NCI-H69 (cell line): ENCODE measurements around the gene MEIS3.
"Not testable (repeated sequence)": the region's sequence is repeated elsewhere in the genome, so short reads cannot be mapped to it uniquely, and the experiment has no call there.

Experiments
- DNase-seq: peaks from one replicate; lab custom pipeline; 2025; lab: John Stamatoyannopoulos, UW

MEIS3 gene

GRCh38 chr19:47416643-47416985 is 2.7 kb downstream of the MEIS3 start:
- no peak for DNase-seq

- no peak for DNase-seq
These were observed 3.2 kb downstream of the MEIS3 start for GRCh38 chr19:47415953-47416642.

- peak; percentile 58 for DNase-seq
These were observed 4.9 kb downstream of the MEIS3 start for GRCh38 chr19:47414469-47414868.

DNA sequence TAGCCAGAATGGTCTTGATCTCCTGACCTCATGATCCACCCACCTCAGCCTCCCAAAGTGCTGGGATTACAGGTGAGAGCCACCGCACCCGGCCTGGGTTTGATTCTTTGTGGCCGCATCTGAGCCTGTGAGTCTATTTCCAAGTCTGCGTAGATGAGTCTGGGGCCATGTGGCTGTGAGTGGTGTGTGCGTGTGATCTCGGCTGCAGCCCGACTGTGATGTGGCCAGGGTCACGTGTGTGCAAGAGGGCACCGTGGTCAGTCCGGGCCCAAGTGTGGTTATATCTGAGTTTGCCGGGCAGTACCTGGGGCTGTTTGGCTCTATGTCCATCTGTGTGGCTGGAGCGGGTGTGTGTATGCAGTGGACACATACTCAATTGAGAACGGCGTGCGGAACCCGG is 5.4 kb downstream of the MEIS3 start:
- no peak for DNase-seq

DNA sequence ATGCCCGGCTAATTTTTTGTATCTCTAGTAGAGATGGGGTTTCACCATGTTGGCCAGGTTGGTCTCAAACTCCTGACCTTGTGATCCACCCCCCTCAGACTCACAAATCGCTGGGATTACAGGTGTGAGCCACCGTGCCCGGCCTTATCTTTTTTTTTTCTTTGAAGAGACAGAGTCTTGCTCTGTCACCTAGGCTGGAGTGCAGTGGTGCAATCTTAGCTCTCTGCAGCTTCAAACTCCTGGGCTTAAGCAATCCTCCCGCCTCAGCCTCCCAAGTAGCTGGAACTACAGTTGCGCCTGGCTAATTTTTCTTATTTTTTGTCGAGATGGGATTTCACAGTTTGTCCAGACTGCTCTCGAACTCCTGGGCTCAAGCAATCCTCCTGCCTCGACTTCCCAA is 7.6 kb downstream of the MEIS3 start:
- not testable (repeated sequence) for DNase-seq

DNA sequence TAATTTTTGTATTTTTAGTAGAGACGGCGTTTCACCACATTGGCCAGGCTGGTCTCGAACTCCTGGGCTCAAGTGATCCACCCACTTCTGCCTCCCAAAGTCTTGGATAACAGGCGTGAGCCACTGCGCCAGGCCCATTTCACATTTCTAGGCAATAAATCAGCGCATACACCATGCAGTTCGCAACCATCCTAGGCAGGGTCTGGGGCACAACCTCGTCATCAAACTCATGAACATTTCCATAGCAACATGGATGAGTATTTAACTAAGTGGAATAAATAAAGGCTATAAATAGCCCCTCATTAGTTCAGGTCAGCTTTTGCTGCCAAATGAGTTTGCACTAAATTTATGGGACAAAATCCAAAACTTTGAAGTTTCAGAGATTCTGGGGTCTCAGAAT is 8.2 kb downstream of the MEIS3 start:
- DNase-seq, result no peak

DNA sequence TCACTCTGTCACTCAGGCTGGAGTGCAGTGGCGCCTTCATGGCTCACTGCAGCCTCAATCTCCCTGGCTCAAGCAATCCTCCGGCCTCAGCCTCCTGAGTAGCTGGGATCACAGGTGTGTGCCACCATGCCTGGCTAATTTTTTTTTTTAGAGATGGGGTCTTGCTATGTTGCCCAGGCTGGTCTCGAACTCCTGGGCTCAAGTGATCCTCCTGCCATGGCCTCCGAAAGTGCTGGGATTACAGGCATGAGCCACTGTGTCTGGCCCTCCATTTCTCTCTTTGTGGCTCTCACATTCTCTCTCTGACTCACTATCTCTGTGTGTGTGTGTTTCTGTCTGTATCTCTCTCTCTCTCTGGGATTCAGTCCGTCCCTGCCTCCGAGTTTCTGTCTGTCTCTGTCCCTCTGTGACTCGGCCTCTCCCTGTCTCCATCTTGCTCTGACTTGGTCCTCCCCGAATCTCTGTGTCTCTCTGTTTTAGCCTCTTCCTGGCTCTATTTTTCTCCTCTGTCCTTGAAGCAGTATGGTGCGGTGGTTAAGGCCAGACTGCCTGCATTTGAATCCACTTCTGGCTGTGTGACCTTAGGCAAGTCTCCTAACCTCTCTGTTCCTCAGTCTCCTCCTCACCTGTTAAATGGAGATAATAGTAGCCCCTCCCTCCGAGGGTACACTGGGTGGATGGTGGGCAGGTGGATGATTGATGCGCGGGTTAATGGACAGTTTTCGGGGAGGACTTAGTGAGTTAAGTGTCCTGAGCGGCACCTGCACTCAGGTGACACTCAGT is 11.0 kb downstream of the MEIS3 start:
- no peak for DNase-seq

- peak; percentile 64 for DNase-seq
These were observed 11.9 kb downstream of the MEIS3 start for GRCh38 chr19:47407417-47407774.

DNA sequence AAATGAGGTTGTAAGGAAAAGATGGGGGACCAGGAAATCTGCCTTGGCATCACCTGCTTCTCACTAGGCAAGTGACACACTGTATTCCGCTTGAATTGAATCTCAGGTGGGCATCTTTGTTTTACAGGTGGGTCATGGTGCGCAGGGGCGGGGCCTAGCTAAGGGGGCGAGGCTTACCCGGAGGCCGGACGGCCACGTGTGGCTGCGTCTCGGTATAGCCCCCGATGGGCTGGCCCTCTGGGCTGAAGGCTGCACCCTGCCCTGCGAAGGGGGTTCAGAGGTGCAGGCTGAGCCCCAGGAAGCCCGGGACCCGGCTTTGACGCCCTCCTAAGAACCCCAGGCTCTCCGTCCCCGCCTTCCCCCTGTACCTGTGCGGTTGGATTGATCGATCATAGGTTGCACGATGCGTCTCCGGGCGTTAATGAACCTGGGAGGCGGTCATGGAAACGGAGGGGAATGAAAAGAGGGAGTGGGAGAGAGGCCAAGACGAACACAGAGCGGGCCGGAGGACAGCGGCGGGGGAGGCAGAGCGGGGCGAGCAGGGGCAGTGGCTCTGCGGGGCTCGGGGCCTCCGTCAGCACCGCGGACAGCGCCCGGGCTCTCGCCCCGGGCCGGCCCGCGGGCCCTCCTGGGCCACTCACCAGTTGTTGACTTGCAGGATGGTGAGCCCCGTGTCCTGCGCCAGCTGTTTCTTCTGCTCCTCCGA is 12.5 kb downstream of the MEIS3 start:
- DNase-seq, result peak; percentile 38

- no peak for DNase-seq
These were observed 13.4 kb downstream of the MEIS3 start for GRCh38 chr19:47405854-47406417.

DNA sequence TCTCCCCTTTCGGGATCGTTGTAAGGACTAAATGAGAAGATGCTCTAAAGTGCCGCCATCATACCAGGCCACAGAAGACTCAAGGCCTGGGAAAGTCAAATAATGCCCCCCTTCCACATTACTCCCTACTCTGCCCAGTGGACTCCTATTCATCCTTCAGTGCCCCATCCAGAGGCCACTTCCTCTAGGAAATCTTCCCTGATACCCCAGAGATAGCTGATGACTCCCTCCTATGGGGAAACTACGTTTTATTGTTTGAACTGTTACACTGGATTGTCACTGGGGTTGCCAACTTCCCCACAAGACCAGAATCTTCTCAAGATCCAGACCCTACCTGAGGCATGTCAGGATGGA is 14.2 kb downstream of the MEIS3 start:
- DNase-seq, result no peak

DNA sequence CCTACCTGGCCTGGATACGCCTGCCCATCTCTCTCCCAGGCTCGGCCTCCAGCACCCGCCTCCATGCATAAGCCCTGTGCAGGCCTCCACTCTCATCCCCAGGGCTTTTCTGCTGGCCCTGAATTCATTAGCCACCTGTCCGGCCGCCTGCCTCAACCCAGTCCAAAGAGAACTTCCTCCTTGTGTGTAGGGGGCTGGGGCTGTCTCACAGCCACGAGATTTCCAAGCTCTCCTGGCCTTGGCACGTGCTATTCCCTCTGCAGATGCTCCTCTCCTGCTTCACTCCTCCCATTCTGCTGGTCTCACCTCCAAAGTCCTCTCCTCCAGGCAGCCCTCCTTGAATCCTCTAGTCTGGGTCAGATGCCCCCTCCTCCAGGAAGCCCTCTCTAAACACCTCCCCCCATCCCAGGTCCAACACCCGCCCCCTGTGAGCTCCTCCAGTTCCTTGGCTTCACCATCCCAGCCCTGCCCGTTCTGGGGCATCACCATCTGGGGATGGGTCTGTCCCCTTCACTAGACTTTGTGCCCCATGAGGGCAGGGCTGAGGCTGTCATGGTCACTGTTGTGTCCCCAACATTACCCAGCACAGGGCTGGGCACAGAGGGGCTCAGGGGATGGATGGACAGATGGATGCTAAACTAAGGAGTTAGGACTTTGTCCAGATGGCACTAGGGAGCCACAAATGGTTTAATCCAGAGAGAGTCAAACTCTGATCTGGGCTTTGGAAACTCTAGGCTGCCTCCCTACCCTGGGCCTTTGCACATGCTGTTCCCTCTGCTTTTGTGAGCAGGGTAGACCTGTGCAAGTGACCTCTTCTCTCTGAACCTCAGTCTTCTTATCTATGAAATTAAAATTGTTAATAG is 14.8 kb downstream of the MEIS3 start:
- no peak for DNase-seq

DNA sequence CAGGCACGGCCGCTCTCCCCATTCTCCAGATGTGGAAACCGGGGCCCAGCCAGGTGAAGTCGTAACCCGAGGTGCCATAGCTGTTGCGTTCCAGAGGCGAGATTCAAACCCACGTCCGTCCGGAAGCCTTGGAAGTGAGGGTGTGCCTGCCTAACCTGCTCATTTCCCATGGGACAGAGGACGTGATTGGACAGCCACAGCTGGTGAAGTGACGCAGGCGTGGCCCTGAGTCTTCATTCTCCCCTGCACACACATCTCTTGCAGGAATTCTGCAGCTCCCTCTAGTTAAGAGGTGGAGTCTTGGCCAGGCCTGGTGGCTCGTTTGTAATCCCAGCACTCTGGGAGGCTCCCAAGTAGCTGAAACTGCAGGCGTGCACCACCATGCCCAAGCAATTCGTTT is 16.8 kb downstream of the MEIS3 start:
- DNase-seq, result peak; percentile 41

DNA sequence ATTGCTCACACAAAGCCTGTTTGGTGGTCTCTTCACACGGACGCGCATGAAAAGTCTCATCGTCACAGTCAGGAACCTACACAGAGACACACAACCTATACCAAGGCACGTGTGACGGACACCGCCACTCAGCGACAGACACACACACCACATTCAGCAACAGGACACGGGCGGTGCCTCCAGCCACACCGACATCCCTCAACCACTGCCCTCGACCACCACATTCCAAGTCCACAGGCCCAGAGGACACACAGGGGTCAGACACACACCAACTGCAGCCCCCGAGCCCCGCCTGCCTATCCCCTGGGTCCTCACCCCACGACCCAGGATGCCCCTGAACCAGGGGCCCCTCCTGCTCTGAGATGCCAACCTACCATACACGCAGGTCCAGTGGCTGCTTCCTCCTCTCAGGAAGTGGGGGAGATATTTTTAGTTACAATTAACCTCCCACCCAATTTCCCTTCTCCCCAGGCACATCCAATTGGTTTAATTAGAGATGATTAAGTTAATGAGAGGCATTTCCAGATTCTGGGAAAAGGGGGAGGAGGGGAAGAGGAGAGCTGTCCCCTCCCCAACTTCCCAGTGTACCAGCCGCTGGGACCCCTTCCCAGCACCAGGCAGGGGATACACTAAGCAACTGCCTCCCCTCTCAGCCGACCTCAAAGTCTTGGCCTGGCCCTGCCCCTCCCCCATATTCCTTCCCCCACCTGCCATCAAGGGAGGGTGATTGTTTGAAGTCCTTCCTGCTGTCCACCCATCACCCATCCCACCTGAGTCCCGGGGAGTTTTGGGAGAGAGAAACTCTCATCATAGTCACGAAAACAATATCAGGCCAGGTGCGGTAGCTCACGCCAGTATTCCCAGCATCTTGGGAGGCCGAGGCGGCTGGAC is 20.4 kb downstream of the MEIS3 start:
- peak; percentile 40 for DNase-seq

GRCh38 chr19:47391510-47392223 is 27.7 kb downstream of the MEIS3 start:
- DNase-seq, result peak; percentile 68

GRCh38 chr19:47390533-47391488 is 28.5 kb downstream of the MEIS3 start:
- no peak for DNase-seq

DNA sequence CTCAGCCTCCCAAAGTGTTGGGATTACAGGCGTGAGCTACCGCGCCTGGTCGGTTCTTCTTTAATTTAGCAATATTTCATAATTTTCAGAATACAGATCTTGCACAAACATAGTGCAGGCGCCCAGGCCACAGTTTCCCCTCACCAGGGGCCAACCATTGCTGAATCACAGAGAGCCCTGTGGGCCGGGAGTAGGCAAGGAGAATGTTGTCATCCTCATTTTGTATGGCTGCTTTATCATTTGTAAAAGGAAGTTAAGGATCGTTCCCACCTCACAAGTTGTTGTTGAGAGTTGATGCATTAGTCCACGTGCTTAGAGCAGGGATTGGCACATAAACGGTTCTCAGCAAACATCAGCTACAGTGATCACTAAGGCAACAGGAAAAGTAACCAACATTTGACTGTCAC is 30.2 kb downstream of the MEIS3 start:
- DNase-seq, result no peak

DNA sequence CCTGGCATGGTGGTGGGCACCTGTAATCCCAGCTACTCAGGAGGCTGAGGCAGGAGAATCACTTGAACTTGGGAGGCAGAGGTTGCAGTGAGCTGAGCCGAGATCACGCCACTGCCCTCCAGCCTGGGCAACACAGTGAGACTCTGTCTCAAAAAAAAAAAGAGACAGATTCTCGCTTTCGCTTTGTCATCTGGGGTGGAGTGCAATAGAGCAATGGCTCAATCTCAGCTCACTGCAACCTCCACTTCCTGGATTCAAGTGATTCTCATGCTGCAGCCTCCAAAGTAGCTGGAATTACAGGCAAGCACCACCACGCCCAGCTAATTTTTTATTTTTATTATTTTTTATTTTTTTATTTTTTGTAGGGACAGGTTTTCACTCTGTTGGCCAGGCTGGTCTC is 30.6 kb downstream of the MEIS3 start:
- DNase-seq, result not testable (repeated sequence)

DNA sequence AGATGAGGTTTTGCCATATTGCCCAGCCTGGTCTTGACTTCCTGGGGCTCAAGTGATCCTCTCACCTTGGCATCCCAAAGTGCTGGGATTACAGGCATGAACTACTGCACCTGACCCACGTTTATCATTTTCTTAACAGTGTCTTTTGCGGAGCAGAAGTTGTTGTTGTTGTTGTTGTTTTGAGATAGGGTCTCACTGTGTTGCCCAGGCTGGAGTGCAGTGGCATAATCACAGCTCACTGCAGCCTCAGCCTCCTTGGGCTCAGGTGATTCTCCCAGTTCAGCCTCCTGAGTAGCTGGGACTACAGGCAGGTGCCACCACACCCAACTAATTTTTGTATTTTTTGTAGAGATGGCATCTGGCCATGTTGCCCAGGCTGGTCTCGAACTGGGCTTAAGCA is 31.7 kb downstream of the MEIS3 start:
- DNase-seq, result not testable (repeated sequence)
